Trophoblast cell (in vitro differentiated cells and primary cell): ENCODE data around the gene ARHGEF3.

Experiments used
- DNase-seq, 2 donors: peaks; one replicate each; pipeline ENCODE4 v3.0.0-alpha.2; 2016
- H2AFZ ChIP-seq: 2 replicates; pipeline ENCODE4 v1.6.1; 2013; ENCODE audit warnings: low read length, moderate library complexity, mild to moderate bottlenecking; ENCODE audit not compliant: insufficient read depth, poor library complexity
- H2AK5ac ChIP-seq: 2 replicates; pipeline ENCODE4 v1.6.1; 2013; ENCODE audit warnings: mild to moderate bottlenecking, low read length
- H2BK120ac ChIP-seq: 2 replicates; pipeline ENCODE4 v1.6.1; 2013; ENCODE audit warnings: low read length, mild to moderate bottlenecking, moderate library complexity; ENCODE audit not compliant: insufficient read depth, poor library complexity
- H2BK12ac ChIP-seq: 2 replicates; pipeline ENCODE4 v1.6.1; 2013; ENCODE audit warnings: mild to moderate bottlenecking, low read length, moderate library complexity
- H2BK5ac ChIP-seq: 2 replicates; pipeline ENCODE4 v1.6.1; 2013; ENCODE audit warnings: low read length, low read depth, moderate library complexity, mild to moderate bottlenecking; ENCODE audit not compliant: poor library complexity
- H3K14ac ChIP-seq: 2 replicates; pipeline ENCODE4 v1.6.1; 2013; ENCODE audit warnings: mild to moderate bottlenecking, low read length
- H3K18ac ChIP-seq: 2 replicates; pipeline ENCODE4 v1.6.1; 2013; ENCODE audit warnings: mild to moderate bottlenecking, low read length
- H3K23ac ChIP-seq: 2 replicates; pipeline ENCODE4 v1.6.1; 2013; ENCODE audit warnings: low read length
- H3K27ac ChIP-seq: 2 replicates; pipeline ENCODE4 v1.5.1; 2013; ENCODE audit warnings: low read depth, mild to moderate bottlenecking, inconsistent platforms, low read length, moderate library complexity
- H3K27me3 ChIP-seq: 2 replicates; pipeline ENCODE4 v1.6.1; 2013; ENCODE audit warnings: inconsistent platforms, mild to moderate bottlenecking, low read length, moderate library complexity; ENCODE audit not compliant: insufficient read depth
- H3K36me3 ChIP-seq, 2 experiments: 1 replicate in 1 of 2; 2 replicates in 1 of 2; pipeline ENCODE4 v1.6.1; 2013; ENCODE audit warnings: low read length in 2 of 2, mild to moderate bottlenecking in 2 of 2, moderate library complexity in 1 of 2; ENCODE audit not compliant: insufficient read depth in 2 of 2, control insufficient read depth in 1 of 2
- H3K4ac ChIP-seq: 2 replicates; pipeline ENCODE4 v1.6.1; 2013; ENCODE audit warnings: low read depth, mild to moderate bottlenecking, low read length, moderate library complexity
- H3K4me1 ChIP-seq, 2 experiments: 1 replicate in 1 of 2; 2 replicates in 1 of 2; pipeline ENCODE4 v1.6.1; 2013; ENCODE audit warnings: low read length in 2 of 2, mild to moderate bottlenecking in 2 of 2, moderate library complexity in 1 of 2; ENCODE audit not compliant: insufficient read depth in 2 of 2, control insufficient read depth in 1 of 2
- H3K4me2 ChIP-seq: 2 replicates; pipeline ENCODE4 v1.6.1; 2013; ENCODE audit warnings: inconsistent platforms, mild to moderate bottlenecking, low read length, moderate library complexity
- H3K4me3 ChIP-seq: 2 replicates; pipeline ENCODE4 v1.5.1; 2013; ENCODE audit warnings: mild to moderate bottlenecking, low read depth, low read length, inconsistent platforms
- H3K79me1 ChIP-seq: one replicate; pipeline ENCODE4 v1.6.1; 2013; ENCODE audit warnings: low read length
- H3K79me2 ChIP-seq: 2 replicates; pipeline ENCODE4 v1.6.1; 2013; ENCODE audit warnings: low read length, mild to moderate bottlenecking; ENCODE audit not compliant: control insufficient read depth, insufficient read depth, poor library complexity
- H3K9ac ChIP-seq: 2 replicates; pipeline ENCODE4 v1.6.1; 2013; ENCODE audit warnings: mild to moderate bottlenecking, low read length
- H3K9me3 ChIP-seq: 2 replicates; pipeline ENCODE4 v1.6.1; 2013; ENCODE audit warnings: low read depth, mild to moderate bottlenecking, control low read depth, inconsistent platforms, low read length; ENCODE audit not compliant: insufficient read depth
- H4K12ac ChIP-seq: 2 replicates; pipeline ENCODE4 v1.6.1; 2013; ENCODE audit warnings: low read depth, mild to moderate bottlenecking, low read length, moderate library complexity
- H4K8ac ChIP-seq: 2 replicates; pipeline ENCODE4 v1.6.1; 2013; ENCODE audit warnings: low read depth, mild to moderate bottlenecking, low read length, moderate library complexity
- H4K91ac ChIP-seq: one replicate; pipeline ENCODE4 v1.6.1; 2013; ENCODE audit warnings: low read depth, mild to moderate bottlenecking, low read length, moderate library complexity
- WGBS: extraction: QIAGEN DNeasy Blood & Tissue Kit; methylation state at CpG from one replicate; pipeline ENCODE4 v1.1.7; 2013; ENCODE audit warnings: missing lambda C conversion rate; ENCODE audit not compliant: insufficient read length, insufficient coverage; ENCODE audit errors: extremely low coverage; 5-methylcytosine and 5-hydroxymethylcytosine counted together

ARHGEF3 gene

DNA sequence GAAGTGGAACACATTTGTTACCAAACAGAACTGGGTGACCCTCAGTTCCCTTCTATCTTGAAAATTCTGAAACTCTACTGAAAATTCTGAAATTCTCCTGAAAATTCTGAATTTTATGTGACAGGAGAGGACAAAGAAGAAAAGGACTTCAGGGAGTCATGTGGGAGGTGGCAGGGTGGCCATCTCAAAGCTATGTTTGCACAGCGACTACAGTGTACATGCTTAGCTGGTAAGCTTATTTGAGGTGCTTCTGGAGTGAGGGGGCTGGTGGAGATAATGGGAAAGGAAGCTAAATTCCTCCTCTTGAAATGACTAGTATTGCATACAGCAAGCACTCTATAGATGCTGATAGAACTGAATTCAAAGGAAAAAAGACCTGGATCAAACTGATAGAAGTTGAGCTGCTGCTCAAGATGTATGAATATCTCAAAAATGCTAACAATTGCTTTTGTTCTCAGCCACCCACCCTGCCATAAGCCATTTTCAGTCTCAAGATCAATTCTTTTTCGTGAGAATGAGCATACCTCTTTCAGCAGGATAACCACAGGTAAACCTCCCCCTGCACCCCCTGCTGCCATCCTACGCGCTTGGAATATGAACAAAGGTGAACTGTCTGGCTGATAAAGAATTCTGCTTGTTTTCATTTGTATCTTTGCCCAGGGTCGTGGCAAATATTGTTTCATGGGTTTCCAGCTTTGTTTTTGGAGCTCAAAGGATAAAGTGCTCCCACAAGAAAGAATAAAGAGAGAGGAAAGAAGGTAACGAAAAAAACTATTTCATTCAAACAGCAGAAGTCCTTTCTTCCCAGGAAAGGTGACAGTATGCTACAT lies 16.6 kb upstream of the ARHGEF3 start:
- Histone ChIP-seq H2AK5ac (no peak overlapping the region), H3K23ac (no peak overlapping the region), H4K91ac (no peak overlapping the region), H3K27ac (no peak overlapping the region), H3K79me2 (no peaks in the 10 kb centered on the region), H3K14ac (no peak overlapping the region), H2BK12ac (no peak overlapping the region), H2BK5ac (no peak overlapping the region), H3K4me2 (no peak overlapping the region), H3K4me3 (no peak overlapping the region), H3K27me3 (no peaks in the 10 kb centered on the region), H4K12ac (no peak overlapping the region), H3K4me1 (no peaks in the 10 kb centered on the region), H3K18ac (no peak overlapping the region), H2AFZ (no peak overlapping the region), H4K8ac (no peak overlapping the region), H3K36me3 (no peaks in the 10 kb centered on the region), H3K79me1 (no peaks in the 10 kb centered on the region), H3K9me3 (no peaks in the 10 kb centered on the region), H3K9ac (no peak overlapping the region), H3K4ac (no peak overlapping the region), H2BK120ac (no peak overlapping the region)
- no CpG with 5 or more reads among the region's 6 CpGs for WGBS
- no peak for DNase-seq

DNA sequence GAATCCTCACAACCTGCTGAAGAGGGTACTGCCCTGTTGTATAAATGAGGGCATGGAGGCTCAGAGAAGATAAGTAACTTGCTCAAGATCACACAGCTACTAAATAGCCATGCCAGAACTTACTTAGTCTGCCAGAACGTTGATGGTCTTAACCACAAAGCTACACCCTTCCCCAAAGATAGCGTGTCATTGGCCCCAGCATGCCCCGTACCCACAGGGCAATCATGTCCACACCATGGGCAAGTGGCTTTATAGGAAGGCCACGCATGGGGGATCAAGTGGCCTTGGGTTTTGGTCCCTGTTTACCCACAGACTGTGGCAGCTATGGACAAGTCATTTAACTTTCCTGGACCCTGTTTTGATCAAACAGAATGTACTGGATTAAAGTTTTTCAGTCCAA lies 15.9 kb upstream of the ARHGEF3 start:
- Histone ChIP-seq H3K9me3 (no peaks in the 10 kb centered on the region), H3K4me1 (no peaks in the 10 kb centered on the region), H3K4me2 (no peak overlapping the region), H4K91ac (no peak overlapping the region), H3K23ac (no peak overlapping the region), H2AFZ (no peak overlapping the region), H2BK12ac (no peak overlapping the region), H3K4me3 (no peak overlapping the region), H3K36me3 (no peaks in the 10 kb centered on the region), H2AK5ac (no peak overlapping the region), H3K4ac (no peak overlapping the region), H3K18ac (no peak overlapping the region), H4K8ac (no peak overlapping the region), H2BK5ac (no peak overlapping the region), H4K12ac (no peak overlapping the region), H3K27me3 (no peaks in the 10 kb centered on the region), H3K79me1 (no peaks in the 10 kb centered on the region), H3K27ac (no peak overlapping the region), H2BK120ac (no peak overlapping the region), H3K9ac (no peak overlapping the region), H3K79me2 (no peaks in the 10 kb centered on the region), H3K14ac (peak overlapping the region; percentile 24)
- no peak for DNase-seq
- no CpG with 5 or more reads among the region's 4 CpGs for WGBS

DNA sequence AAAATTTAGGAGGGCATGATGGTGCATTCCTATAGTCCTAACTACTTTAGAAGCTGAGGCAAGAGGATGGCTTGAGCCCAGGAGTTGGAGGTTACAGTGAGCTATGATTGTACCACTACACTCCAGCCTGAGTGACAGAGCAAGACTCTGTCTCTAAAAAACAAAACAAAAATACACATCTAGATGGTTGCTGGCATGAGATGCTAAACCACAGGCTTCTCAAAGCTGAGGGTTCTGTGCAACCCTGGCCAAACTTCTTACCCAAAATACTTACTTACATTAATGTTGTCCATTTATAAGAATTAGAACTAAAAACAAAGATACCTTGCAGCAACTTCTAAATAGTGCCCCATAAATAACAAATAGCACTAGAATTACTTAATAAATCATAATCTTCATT lies 14.3 kb upstream of the ARHGEF3 start:
- H3K4me1 ChIP-seq, result peaks cover 4 to 9% of the 10 kb centered on the region in 2 experiments
- H3K14ac ChIP-seq, result no peak overlapping the region
- H3K79me2 ChIP-seq, result no peaks in the 10 kb centered on the region
- H3K23ac ChIP-seq, result no peak overlapping the region
- no peak overlapping the region for H2AFZ ChIP-seq
- H3K27me3 ChIP-seq, result no peaks in the 10 kb centered on the region
- no peak for DNase-seq
- H3K27ac ChIP-seq, result no peak overlapping the region
- H3K79me1 ChIP-seq, result peaks cover 3% of the 10 kb centered on the region
- H4K91ac ChIP-seq, result no peak overlapping the region
- H3K4me3 ChIP-seq, result no peak overlapping the region
- H3K9ac ChIP-seq, result no peak overlapping the region
- H3K18ac ChIP-seq, result no peak overlapping the region
- no peak overlapping the region for H3K4me2 ChIP-seq
- H2AK5ac ChIP-seq, result no peak overlapping the region
- H2BK5ac ChIP-seq, result no peak overlapping the region
- H3K9me3 ChIP-seq, result no peaks in the 10 kb centered on the region
- no peak overlapping the region for H2BK120ac ChIP-seq
- no peak overlapping the region for H4K8ac ChIP-seq
- H2BK12ac ChIP-seq, result no peak overlapping the region
- no peak overlapping the region for H3K4ac ChIP-seq
- H4K12ac ChIP-seq, result no peak overlapping the region
- H3K36me3 ChIP-seq, result no peaks in the 10 kb centered on the region

DNA sequence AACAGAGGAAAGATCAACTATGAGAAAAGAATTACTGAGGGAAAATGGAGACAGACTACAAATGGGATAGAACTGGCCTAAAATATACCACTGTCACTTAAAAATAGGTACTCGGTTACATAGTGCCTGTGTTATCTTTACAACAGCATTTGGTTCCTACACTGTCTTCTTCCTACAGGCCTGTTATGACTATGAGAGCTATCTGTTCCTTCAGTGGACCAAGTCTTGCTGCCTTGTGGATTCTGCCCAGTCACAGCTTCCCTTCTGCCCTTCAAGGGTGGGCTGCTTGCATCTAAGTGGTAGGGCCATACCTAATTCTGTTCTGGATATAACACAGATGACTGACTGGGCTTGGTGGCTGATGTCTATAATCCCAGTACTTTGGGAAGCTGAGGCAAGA lies 13.8 kb upstream of the ARHGEF3 start:
- no CpG with 5 or more reads among the region's 1 CpG for WGBS
- peaks cover 5% of the 10 kb centered on the region for H3K79me1 ChIP-seq
- H2AFZ ChIP-seq, result no peak overlapping the region
- no peak overlapping the region for H2BK120ac ChIP-seq
- H3K4me2 ChIP-seq, result no peak overlapping the region
- H3K9me3 ChIP-seq, result no peaks in the 10 kb centered on the region
- H3K18ac ChIP-seq, result no peak overlapping the region
- H3K4me3 ChIP-seq, result no peak overlapping the region
- no peak overlapping the region for H3K9ac ChIP-seq
- H4K91ac ChIP-seq, result no peak overlapping the region
- H3K4ac ChIP-seq, result no peak overlapping the region
- H3K79me2 ChIP-seq, result no peaks in the 10 kb centered on the region
- no peak overlapping the region for H4K8ac ChIP-seq
- H3K4me1 ChIP-seq, result peaks cover 7 to 12% of the 10 kb centered on the region in 2 experiments
- no peak overlapping the region for H4K12ac ChIP-seq
- no peak overlapping the region for H3K14ac ChIP-seq
- no peak overlapping the region for H3K27ac ChIP-seq
- H3K23ac ChIP-seq, result no peak overlapping the region
- H2AK5ac ChIP-seq, result no peak overlapping the region
- H3K36me3 ChIP-seq, result no peaks in the 10 kb centered on the region
- no peaks in the 10 kb centered on the region for H3K27me3 ChIP-seq
- H2BK12ac ChIP-seq, result no peak overlapping the region
- no peak overlapping the region for H2BK5ac ChIP-seq
- no peak for DNase-seq
